HCT116 (cell line): ENCODE results near the gene KNDC1. TPM values are rescaled to one million over a fixed set of nuclear protein-coding genes. Genes with fewer than 3 reads are reported as not detected.

Experiments
- ATAC-seq: fragments of 200-7000 bp; cut with Tn5 transposase; 2 replicates; pipeline ENCODE4 v1.9.1; 2020; ENCODE audit warnings: mild to moderate bottlenecking, moderate library complexity
- BruUV-seq: library from RNA; stranded (reverse); fragments of 400-500 nt; replicated peaks from 2 replicates; lab custom pipeline; 2021; lab: Mats Ljungman, UMichigan
- CTCF ChIA-PET: fragments of 300-600 bp; sonication (Branson Sonifier 250); formaldehyde crosslinking; loops from one replicate; lab custom pipeline; 2021; ENCODE audit warnings: antibody characterized with exemption; lab: Charles Lee
- POLR2A ChIA-PET: fragments of 300-600, 350-600 bp; sonication (Branson Sonifier 250); formaldehyde crosslinking; loops from one replicate; lab custom pipeline; 2021; ENCODE audit warnings: antibody characterized with exemption; lab: Charles Lee
- RAD21 ChIA-PET, 2 experiments: fragments of 300-600 bp; sonication (Branson Sonifier 250); formaldehyde crosslinking; loops; one replicate each; lab custom pipeline; 2023; ENCODE audit warnings: low total read pairs in 2 of 2; ENCODE audit not compliant: uncharacterized antibody in 2 of 2, unreplicated experiment in 2 of 2, low non-redundant PET in 1 of 2; lab: Charles Lee
- DNase-seq: peaks from one replicate; pipeline ENCODE4 v3.0.0-alpha.2; 2010; ENCODE audit warnings: low read depth, low spot score
- H2AFZ ChIP-seq: fragments of 200-600 bp; shearing (Covaris generic), sonication (generic); 2 replicates; pipeline ENCODE4 v1.6.1; 2017; ENCODE audit warnings: low read depth, mixed run types, mixed read lengths, antibody characterized with exemption, low read length; ENCODE audit not compliant: poor library complexity, severe bottlenecking
- H3K27ac ChIP-seq: 2 replicates; pipeline ENCODE4 v1.5.1; 2012; ENCODE audit warnings: low read depth, low read length
- H3K27me3 ChIP-seq: fragments of 200-600 bp; sonication (generic); 2 replicates; pipeline ENCODE4 v1.6.1; 2016; ENCODE audit warnings: mixed run types, low read length, mixed read lengths; ENCODE audit not compliant: insufficient read depth
- H3K36me3 ChIP-seq, 2 experiments: fragments of 200-500 bp in 1 of 2; fragments of 200-600 bp in 1 of 2; sonication (Bioruptor generic) in 1 of 2; sonication (generic) in 1 of 2; 2 replicates each; pipeline versions ENCODE4 v1.5.1 to v1.6.1; 2014 to 2016; ENCODE audit warnings: low read length in 2 of 2, inconsistent platforms in 1 of 2, mixed read lengths in 1 of 2, mixed run types in 1 of 2; ENCODE audit not compliant: insufficient read depth in 2 of 2, control insufficient read depth in 1 of 2
- H3K4me1 ChIP-seq, 2 experiments: fragments of 200-600 bp in 1 of 2; sonication (generic) in 1 of 2; 2 replicates each; pipeline versions ENCODE4 v1.5.1 to v1.6.1; 2012 to 2017; ENCODE audit warnings: low read length in 2 of 2, inconsistent platforms in 1 of 2, mild to moderate bottlenecking in 1 of 2, mixed read lengths in 1 of 2, mixed run types in 1 of 2, moderate library complexity in 1 of 2; ENCODE audit not compliant: insufficient read depth in 2 of 2, control insufficient read depth in 1 of 2
- H3K4me2 ChIP-seq: fragments of 200-600 bp; sonication (generic); 2 replicates; pipeline ENCODE4 v1.6.1; 2017; ENCODE audit warnings: mixed run types, low read length, mixed read lengths
- H3K4me3 ChIP-seq, 2 experiments: fragments of 200-600 bp in 1 of 2; sonication (generic) in 1 of 2; replicated peaks in 1 of 2; 2 replicates each; pipeline ENCODE4 v1.5.1; 2011 to 2016; ENCODE audit warnings: low read length in 2 of 2, control low read depth in 1 of 2, low read depth in 1 of 2, mild to moderate bottlenecking in 1 of 2, mixed read lengths in 1 of 2, mixed run types in 1 of 2
- H3K79me2 ChIP-seq: fragments of 200-600 bp; sonication (generic); 2 replicates; pipeline ENCODE4 v1.6.1; 2017; ENCODE audit warnings: mild to moderate bottlenecking, mixed run types, low read length, moderate library complexity, mixed read lengths; ENCODE audit not compliant: insufficient read depth
- H3K9ac ChIP-seq: fragments of 200-600 bp; sonication (generic); 2 replicates; pipeline ENCODE4 v1.6.1; 2016; ENCODE audit warnings: low read length, mixed read lengths
- H3K9me2 ChIP-seq: fragments of 200-600 bp; sonication (generic), shearing (Covaris generic); 2 replicates; pipeline ENCODE4 v1.6.1; 2017; ENCODE audit warnings: mixed run types, mild to moderate bottlenecking, moderate library complexity; ENCODE audit not compliant: insufficient read depth
- H3K9me3 ChIP-seq, 2 experiments: fragments of 200-500 bp in 1 of 2; fragments of 200-600 bp in 1 of 2; sonication (Bioruptor generic) in 1 of 2; sonication (generic) in 1 of 2; 2 replicates each; pipeline ENCODE4 v1.6.1; 2014 to 2017; ENCODE audit warnings: low read length in 2 of 2, mixed read lengths in 2 of 2, inconsistent platforms in 1 of 2, low read depth in 1 of 2, mild to moderate bottlenecking in 1 of 2, mixed run types in 1 of 2, moderate library complexity in 1 of 2; ENCODE audit not compliant: control insufficient read depth in 1 of 2, insufficient read depth in 1 of 2
- H4K20me1 ChIP-seq: fragments of 200-600 bp; sonication (generic), shearing (Covaris generic); 2 replicates; pipeline ENCODE4 v1.6.1; 2017; ENCODE audit warnings: mixed run types, mild to moderate bottlenecking, moderate library complexity; ENCODE audit not compliant: insufficient read depth
- ELF1 ChIP-seq: IDR thresholded peaks from 2 replicates; pipeline ENCODE4 v1.6.1; 2012; ENCODE audit warnings: low read depth, borderline replicate concordance
- POLR2AphosphoS5 ChIP-seq: IDR thresholded peaks from 2 replicates; pipeline ENCODE4 v1.6.1; 2011; ENCODE audit warnings: mild to moderate bottlenecking, low read depth, low read length, moderate library complexity
- SP1 ChIP-seq: IDR thresholded peaks from 2 replicates; pipeline ENCODE4 v1.6.1; 2012; ENCODE audit warnings: low read depth
- intact Hi-C: fragments of 100-400 bp; cut with micrococcal nuclease; formaldehyde crosslinking; loops from 2 replicates; pipeline ENCODE4 v1.10.0; 2022
- microRNA counts: library from miRNA; unstranded; fragments of <30 nt; microRNA quantifications from one replicate; lab custom pipeline; 2015
- microRNA-seq: library from miRNA; unstranded; fragments of <30 nt; microRNA quantifications from one replicate; pipeline ENCODE4, GENCODE V29; 2016; ENCODE audit warnings: borderline number of aligned reads
- total RNA-seq: library from RNA; stranded (reverse); gene quantifications from one replicate; pipeline ENCODE4 v1.2.1, GENCODE V29; 2021; ENCODE audit not compliant: unreplicated experiment
- TF ChIP-seq, protein P1 (sequence below): IDR thresholded peaks from 2 replicates; pipeline ENCODE4 v1.6.1; 2011; ENCODE audit warnings: mild to moderate bottlenecking, low read length, moderate library complexity; ENCODE audit not compliant: insufficient replicate concordance; ENCODE audit errors: extremely low read depth

The KNDC1 gene
- total RNA-seq, 1 experiment from 2014 or later = 3.6 TPM

DNA sequence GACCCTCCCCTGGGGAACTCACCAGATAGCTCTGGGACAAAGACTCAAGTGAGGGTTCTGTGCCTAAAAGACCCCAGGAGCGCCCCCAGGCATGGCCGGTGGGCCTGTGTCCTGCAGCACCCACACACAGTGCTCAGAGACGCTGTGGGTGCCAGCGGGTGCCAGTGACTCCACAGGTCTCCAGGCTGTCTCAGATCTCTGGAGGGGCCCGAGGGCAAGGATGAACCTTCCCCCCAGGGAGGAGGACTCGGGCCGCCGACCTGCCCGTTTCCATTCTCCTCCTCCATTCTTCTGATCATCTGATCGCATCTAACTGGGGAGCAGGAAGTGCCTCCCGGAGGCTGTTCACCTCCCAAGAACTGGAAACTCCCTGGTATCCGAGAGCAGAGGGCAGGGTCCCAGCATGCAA lies 115.7 kb downstream of the KNDC1 start:
- H3K36me3 ChIP-seq = no peaks in the 10 kb centered on the region
- no peak for TF ChIP-seq POLR2AphosphoS5
- no peak for TF ChIP-seq ELF1
- TF ChIP-seq SP1 = no peak
- TF ChIP-seq, protein P1, sequence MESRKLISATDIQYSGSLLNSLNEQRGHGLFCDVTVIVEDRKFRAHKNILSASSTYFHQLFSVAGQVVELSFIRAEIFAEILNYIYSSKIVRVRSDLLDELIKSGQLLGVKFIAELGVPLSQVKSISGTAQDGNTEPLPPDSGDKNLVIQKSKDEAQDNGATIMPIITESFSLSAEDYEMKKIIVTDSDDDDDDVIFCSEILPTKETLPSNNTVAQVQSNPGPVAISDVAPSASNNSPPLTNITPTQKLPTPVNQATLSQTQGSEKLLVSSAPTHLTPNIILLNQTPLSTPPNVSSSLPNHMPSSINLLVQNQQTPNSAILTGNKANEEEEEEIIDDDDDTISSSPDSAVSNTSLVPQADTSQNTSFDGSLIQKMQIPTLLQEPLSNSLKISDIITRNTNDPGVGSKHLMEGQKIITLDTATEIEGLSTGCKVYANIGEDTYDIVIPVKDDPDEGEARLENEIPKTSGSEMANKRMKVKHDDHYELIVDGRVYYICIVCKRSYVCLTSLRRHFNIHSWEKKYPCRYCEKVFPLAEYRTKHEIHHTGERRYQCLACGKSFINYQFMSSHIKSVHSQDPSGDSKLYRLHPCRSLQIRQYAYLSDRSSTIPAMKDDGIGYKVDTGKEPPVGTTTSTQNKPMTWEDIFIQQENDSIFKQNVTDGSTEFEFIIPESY = no peak
- CTCF ChIA-PET = no interaction called here
- H3K79me2 ChIP-seq = no peaks in the 10 kb centered on the region
- no peak overlapping the region for H2AFZ ChIP-seq
- H3K9me2 ChIP-seq = no peaks in the 10 kb centered on the region
- H3K4me1 ChIP-seq = no peaks in the 10 kb centered on the region
- H3K27me3 ChIP-seq = no peaks in the 10 kb centered on the region
- H3K27ac ChIP-seq = no peak overlapping the region
- no TSS peak for BruUV-seq
- RAD21 ChIA-PET = no interaction called here
- POLR2A ChIA-PET = no interaction called here
- H4K20me1 ChIP-seq = no peaks in the 10 kb centered on the region
- intact Hi-C loops = no loop called here
- H3K9me3 ChIP-seq = no peaks in the 10 kb centered on the region
- no peak overlapping the region for H3K9ac ChIP-seq
- no peak for ATAC-seq
- no peak overlapping the region for H3K4me3 ChIP-seq
- no peak overlapping the region for H3K4me2 ChIP-seq
- no peak for DNase-seq

MicroRNA genes within 50 kb of the gene (microRNA counts, 767-probe panel; counts per million panel counts)
- microRNA hsa-miR-202-3p (lab: Ali Mortazavi, UCI) = not detected

Small RNA genes within 50 kb of the gene (microRNA-seq; reads per million reads assigned to microRNA genes)
- gene MIR202 = not detected

Other genes starting within 250 kb of the KNDC1 start
- 1.4 TPM for gene CFAP46, start 217.6 kb upstream of the KNDC1 start, total RNA-seq
- gene ADGRA1, start 72.3 kb upstream of the KNDC1 start, total RNA-seq = not detected
- gene UTF1, start 70.0 kb downstream of the KNDC1 start, total RNA-seq = not detected
- gene VENTX, start 77.6 kb downstream of the KNDC1 start, total RNA-seq = not detected
- gene ADAM8, start 116.6 kb downstream of the KNDC1 start, total RNA-seq = 4.1 TPM
- 35.4 TPM for gene TUBGCP2, start 148.7 kb downstream of the KNDC1 start, total RNA-seq
- 49.0 TPM for gene ZNF511, start 148.7 kb downstream of the KNDC1 start, total RNA-seq
- gene CALY, start 176.7 kb downstream of the KNDC1 start, total RNA-seq = 0.47 TPM
- not detected for gene PRAP1, start 187.2 kb downstream of the KNDC1 start, total RNA-seq
- 21.5 TPM for gene FUOM, start 197.8 kb downstream of the KNDC1 start, total RNA-seq
- 58.0 TPM for gene ECHS1, start 213.1 kb downstream of the KNDC1 start, total RNA-seq
- gene PAOX, start 219.0 kb downstream of the KNDC1 start, total RNA-seq = 3.5 TPM
- gene MTG1, start 233.9 kb downstream of the KNDC1 start, total RNA-seq = 23.1 TPM